Activated T-cell treated with anti-CD3 and anti-CD28 coated beads, Interleukin-2, amount 50 U/mL, for 72 hours (primary cell): ENCODE data around the gene UBAP1. TPM values are rescaled to one million over a fixed set of nuclear protein-coding genes. Genes with fewer than 3 reads are reported as not detected.

Source experiments
- ATAC-seq, 2 donors: fragments of 150-1000 bp; cut with Tn5 transposase; replicated peaks in 1 of 2; 2 replicates each; pipeline ENCODE4 v1.10.0; 2021; ENCODE audit warnings: moderate library complexity in 2 of 2, mild to moderate bottlenecking in 1 of 2
- DNase-seq, 2 donors: peaks; one replicate each; pipeline ENCODE4 v3.0.0; 2021 to 2022; ENCODE audit warnings: mixed read lengths in 1 of 2
- H3K27ac Mint-ChIP-seq: one replicate; pipeline ENCODE4 v1.8.0; 2022; ENCODE audit warnings: mild to moderate bottlenecking, moderate library complexity, mixed read lengths
- H3K27me3 Mint-ChIP-seq: one replicate; pipeline ENCODE4 v1.8.0; 2022; ENCODE audit warnings: low read depth, mixed read lengths
- H3K36me3 Mint-ChIP-seq, 2 donors: one replicate each; pipeline ENCODE4 v1.8.0; 2022; ENCODE audit warnings: mixed read lengths in 2 of 2, mild to moderate bottlenecking in 1 of 2; ENCODE audit not compliant: insufficient read depth in 2 of 2
- H3K4me1 Mint-ChIP-seq: one replicate; pipeline ENCODE4 v1.8.0; 2022; ENCODE audit warnings: low read depth, mixed read lengths
- H3K4me3 Mint-ChIP-seq, 2 donors: one replicate each; pipeline ENCODE4 v1.8.0; 2022; ENCODE audit warnings: mild to moderate bottlenecking in 2 of 2, mixed read lengths in 2 of 2, moderate library complexity in 2 of 2
- H3K9me3 Mint-ChIP-seq, 2 donors: one replicate each; pipeline ENCODE4 v1.8.0; 2022; ENCODE audit warnings: mixed read lengths in 2 of 2
- total RNA-seq, 2 donors: library from RNA; stranded (reverse); gene quantifications; one replicate each; pipeline ENCODE4 v1.2.3, GENCODE V29; 2022

The UBAP1 gene
- total RNA-seq, 2 donors from 2014 or later: 36.4 to 37.5 TPM

GRCh38 chr9:34158362-34158869, 20.4 kb upstream of the UBAP1 start:
- no peak for ATAC-seq
- no peak overlapping the region for H3K27ac Mint-ChIP-seq
- H3K4me3 Mint-ChIP-seq: no peak overlapping the region
- no peaks in the 10 kb centered on the region for H3K27me3 Mint-ChIP-seq
- no peaks in the 10 kb centered on the region for H3K9me3 Mint-ChIP-seq
- no peaks in the 10 kb centered on the region for H3K36me3 Mint-ChIP-seq
- DNase-seq: no peak
- H3K4me1 Mint-ChIP-seq: no peaks in the 10 kb centered on the region

DNA sequence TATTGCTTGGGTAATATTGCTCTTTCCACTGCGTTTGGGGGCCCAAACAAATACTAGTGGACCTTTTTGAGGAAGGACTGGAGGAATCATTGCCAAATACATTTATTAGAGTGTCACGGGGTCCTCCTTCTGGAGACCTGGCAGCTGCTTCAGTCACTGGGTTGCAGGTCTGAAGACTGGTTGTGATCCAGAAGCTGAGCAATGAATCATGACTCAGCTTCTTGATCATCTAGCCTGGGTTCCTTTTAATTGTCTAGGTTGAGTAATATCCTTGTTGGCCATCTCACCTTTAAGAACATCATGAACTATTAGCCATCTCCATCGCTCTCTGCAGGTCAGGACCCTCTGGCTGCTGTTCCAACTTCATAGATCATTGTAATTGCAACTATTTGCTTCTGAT, 15.4 kb upstream of the UBAP1 start:
- H3K36me3 Mint-ChIP-seq: no peaks in the 10 kb centered on the region
- H3K4me3 Mint-ChIP-seq: no peak overlapping the region
- DNase-seq: no peak
- no peaks in the 10 kb centered on the region for H3K4me1 Mint-ChIP-seq
- no peaks in the 10 kb centered on the region for H3K9me3 Mint-ChIP-seq
- ATAC-seq: no peak
- no peak overlapping the region for H3K27ac Mint-ChIP-seq
- no peaks in the 10 kb centered on the region for H3K27me3 Mint-ChIP-seq

- no peak overlapping the region for H3K27ac Mint-ChIP-seq
- no peak overlapping the region for H3K4me3 Mint-ChIP-seq
- no peaks in the 10 kb centered on the region for H3K27me3 Mint-ChIP-seq
- H3K9me3 Mint-ChIP-seq: no peaks in the 10 kb centered on the region
- no peak for ATAC-seq
- no peaks in the 10 kb centered on the region for H3K36me3 Mint-ChIP-seq
- peaks cover 11% of the 10 kb centered on the region for H3K4me1 Mint-ChIP-seq
- no peak for DNase-seq
Measured at GRCh38 chr9:34169125-34169524, 9.7 kb upstream of the UBAP1 start.

DNA sequence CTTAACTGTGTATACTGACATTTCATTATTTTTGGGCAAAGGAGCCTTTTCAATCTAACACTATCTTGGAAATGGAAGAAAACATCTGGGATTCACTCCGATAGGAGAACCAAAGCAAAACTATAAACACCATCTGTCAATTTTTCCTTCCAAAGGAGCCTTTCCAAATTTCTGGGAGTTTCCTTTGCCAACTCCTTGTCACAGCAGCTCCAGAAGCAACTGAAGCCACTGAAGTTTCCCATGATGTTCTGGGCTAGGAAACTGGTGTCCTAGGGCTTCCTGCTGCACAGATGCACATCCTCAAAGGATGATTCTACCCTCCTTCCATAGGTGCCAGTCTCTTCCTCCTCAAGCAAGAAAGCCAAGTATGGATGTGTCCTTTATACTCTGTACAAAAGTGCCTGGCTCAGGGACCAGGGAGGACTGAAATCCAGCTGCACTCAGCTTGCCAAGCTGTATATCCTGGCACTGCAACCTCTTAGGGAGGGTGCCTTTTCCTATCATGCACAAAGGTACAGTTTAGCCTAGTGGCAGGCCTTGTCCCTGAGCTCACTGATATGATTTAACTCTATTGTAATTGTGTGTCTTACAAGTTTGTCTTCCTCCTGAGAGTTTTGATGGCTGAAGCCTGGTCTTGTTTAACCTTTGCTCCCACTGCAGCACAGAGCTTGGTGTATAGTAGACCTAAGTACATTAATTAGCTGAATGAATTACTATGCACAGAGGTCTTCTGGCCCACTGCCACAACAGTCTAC, 8.4 kb upstream of the UBAP1 start:
- H3K36me3 Mint-ChIP-seq: no peaks in the 10 kb centered on the region
- H3K4me3 Mint-ChIP-seq: no peak overlapping the region
- H3K27me3 Mint-ChIP-seq: no peaks in the 10 kb centered on the region
- peaks cover 11% of the 10 kb centered on the region for H3K4me1 Mint-ChIP-seq
- H3K27ac Mint-ChIP-seq: no peak overlapping the region
- ATAC-seq (no peak), DNase-seq (no peak)
- H3K9me3 Mint-ChIP-seq: no peaks in the 10 kb centered on the region

DNA sequence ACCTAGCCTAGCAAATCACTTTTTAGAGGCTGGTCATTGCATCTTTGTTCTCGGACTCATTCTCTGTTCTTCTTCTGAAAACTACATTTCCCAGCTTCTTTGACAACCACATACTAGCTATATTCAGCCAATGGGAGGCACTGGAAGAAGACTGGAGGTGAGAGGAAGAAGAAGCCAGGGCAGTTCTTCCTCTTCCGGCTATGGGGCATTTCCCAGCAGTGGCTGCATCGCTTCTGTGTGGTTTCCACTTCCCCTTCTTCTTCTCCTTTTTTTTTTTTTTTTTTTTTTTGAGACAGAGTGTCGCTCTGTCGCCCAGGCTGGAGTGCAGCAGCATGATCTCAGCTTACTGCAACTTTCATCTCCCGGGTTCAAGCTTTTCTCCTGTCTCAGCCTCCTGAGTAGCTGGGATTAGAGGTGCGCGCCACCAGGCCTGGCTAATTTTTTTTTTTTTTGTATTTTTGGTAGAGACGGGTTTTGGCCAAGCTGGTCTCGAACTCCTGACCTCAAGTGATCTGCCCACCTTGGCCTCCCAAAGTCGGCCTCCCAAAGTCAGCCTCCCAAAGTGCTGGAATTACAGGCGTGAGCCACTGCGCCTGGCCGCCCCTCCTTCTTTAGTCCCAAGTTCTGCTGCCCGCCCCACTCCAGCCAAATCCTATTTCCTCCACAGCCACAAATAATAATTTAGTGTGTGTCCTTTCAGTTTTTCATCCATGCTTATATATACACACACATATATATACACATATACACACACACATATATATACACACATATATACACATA, 6.9 kb upstream of the UBAP1 start:
- no peaks in the 10 kb centered on the region for H3K36me3 Mint-ChIP-seq
- H3K4me1 Mint-ChIP-seq: peaks cover 23% of the 10 kb centered on the region
- DNase-seq: peak; percentile 29 to 30
- peak overlapping the region; percentile 68 to 72 for H3K4me3 Mint-ChIP-seq
- H3K27me3 Mint-ChIP-seq: no peaks in the 10 kb centered on the region
- H3K27ac Mint-ChIP-seq: peak overlapping the region; percentile 94
- no peaks in the 10 kb centered on the region for H3K9me3 Mint-ChIP-seq
- ATAC-seq: peak; percentile 74 to 77

- no peak overlapping the region for H3K27ac Mint-ChIP-seq
- H3K36me3 Mint-ChIP-seq: peaks cover 6 to 12% of the 10 kb centered on the region in 2 donors
- H3K4me1 Mint-ChIP-seq: peaks cover 34% of the 10 kb centered on the region
- H3K9me3 Mint-ChIP-seq: no peaks in the 10 kb centered on the region
- no peak for DNase-seq
- no peaks in the 10 kb centered on the region for H3K27me3 Mint-ChIP-seq
- no peak for ATAC-seq
- no peak overlapping the region for H3K4me3 Mint-ChIP-seq
Measured at GRCh38 chr9:34176089-34176488, 2.8 kb upstream of the UBAP1 start.

DNA sequence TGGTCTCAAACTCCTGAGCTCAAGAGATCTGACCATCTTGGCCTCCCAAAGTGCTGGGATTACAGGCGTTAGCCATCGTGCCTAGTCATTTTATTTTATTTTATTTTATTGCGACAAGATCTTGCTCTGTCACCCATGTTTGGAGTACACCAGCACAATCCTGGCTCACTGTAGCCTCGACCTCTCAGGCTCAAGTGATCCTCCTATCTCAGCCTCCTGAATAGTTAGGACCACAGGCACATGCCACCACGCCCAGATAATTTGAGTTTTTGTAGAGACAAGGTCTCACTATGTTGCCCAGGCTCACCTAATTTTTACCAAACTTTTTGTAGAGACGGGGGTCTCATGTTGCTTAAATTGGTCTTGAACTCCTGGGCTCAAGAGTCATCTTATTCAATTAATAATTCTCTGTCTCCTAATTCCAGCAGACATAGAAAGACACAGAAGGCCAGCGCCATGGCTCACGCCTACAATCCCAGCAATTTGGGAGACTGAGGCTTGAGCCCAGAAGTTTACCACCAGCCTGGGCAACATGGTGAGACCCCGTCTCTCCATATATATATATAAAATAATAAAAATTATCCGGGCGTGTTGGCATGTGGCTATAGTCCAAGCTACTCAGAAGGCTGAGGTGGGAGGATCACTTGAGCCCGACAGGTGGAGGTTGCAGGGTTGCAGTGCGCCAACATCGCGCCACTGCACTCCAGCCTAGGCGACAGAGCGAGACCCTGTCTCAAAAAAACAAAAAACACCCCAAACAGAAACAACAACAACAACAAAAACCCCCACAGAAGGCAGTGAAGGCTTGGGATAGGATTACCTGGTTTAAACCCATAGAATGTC, 1.0 kb upstream of the UBAP1 start:
- Mint-ChIP-seq H3K4me1 (peaks cover 29% of the 10 kb centered on the region), H3K4me3 (peak overlapping the region; percentile 90 to 93), H3K36me3 (peaks cover 6 to 17% of the 10 kb centered on the region in 2 donors), H3K9me3 (no peaks in the 10 kb centered on the region), H3K27me3 (no peaks in the 10 kb centered on the region), H3K27ac (peak overlapping the region; percentile 97)
- ATAC-seq (no peak), DNase-seq (no peak)

GRCh38 chr9:34179213-34180136, 632 bp downstream of the UBAP1 start:
- Mint-ChIP-seq H3K27ac (peak overlapping the region; percentile 97), H3K36me3 (peaks cover 6 to 18% of the 10 kb centered on the region in 2 donors), H3K4me1 (peaks cover 29% of the 10 kb centered on the region), H3K9me3 (no peaks in the 10 kb centered on the region), H3K27me3 (no peaks in the 10 kb centered on the region), H3K4me3 (peak overlapping the region; percentile 90 to 93)
- ATAC-seq (peak; percentile 1 to 10), DNase-seq (no peak)

GRCh38 chr9:34185778-34186551, 7.1 kb downstream of the UBAP1 start:
- peaks cover 0 to 7% of the 10 kb centered on the region in 2 donors for H3K36me3 Mint-ChIP-seq
- peak; percentile 15 to 25 for DNase-seq
- H3K4me3 Mint-ChIP-seq: no peak overlapping the region
- no peaks in the 10 kb centered on the region for H3K27me3 Mint-ChIP-seq
- H3K27ac Mint-ChIP-seq: peak overlapping the region; percentile 38
- ATAC-seq: peak; percentile 98
- peaks cover 41% of the 10 kb centered on the region for H3K4me1 Mint-ChIP-seq
- H3K9me3 Mint-ChIP-seq: no peaks in the 10 kb centered on the region

DNA sequence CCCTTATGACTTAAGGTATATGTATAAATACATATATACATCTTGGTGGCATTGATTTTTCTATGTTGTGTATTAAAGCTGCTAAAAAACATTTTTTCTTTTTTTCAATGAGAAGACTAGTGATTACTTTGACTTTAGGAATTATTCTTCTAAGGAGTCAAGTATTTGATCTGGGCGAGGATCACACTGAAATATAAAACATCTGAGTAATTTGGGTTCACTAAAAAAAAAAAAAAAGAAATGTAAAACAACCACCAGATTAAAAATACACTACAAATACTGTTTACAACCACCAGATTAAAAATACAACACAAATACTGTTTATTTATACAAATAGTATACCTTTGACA, 9.0 kb downstream of the UBAP1 start:
- H3K27ac Mint-ChIP-seq: peak overlapping the region; percentile 73
- no peak for DNase-seq
- no peak overlapping the region for H3K4me3 Mint-ChIP-seq
- no peak for ATAC-seq
- peaks cover 41% of the 10 kb centered on the region for H3K4me1 Mint-ChIP-seq
- H3K9me3 Mint-ChIP-seq: no peaks in the 10 kb centered on the region
- no peaks in the 10 kb centered on the region for H3K27me3 Mint-ChIP-seq
- peaks cover 0 to 1% of the 10 kb centered on the region in 2 donors for H3K36me3 Mint-ChIP-seq

- Mint-ChIP-seq H3K36me3 (no peaks in the 10 kb centered on the region), H3K27me3 (no peaks in the 10 kb centered on the region), H3K4me1 (peaks cover 38% of the 10 kb centered on the region), H3K27ac (peak overlapping the region; percentile 80), H3K9me3 (no peaks in the 10 kb centered on the region), H3K4me3 (no peak overlapping the region)
- DNase-seq (no peak), ATAC-seq (no peak)
Measured at GRCh38 chr9:34190996-34191892, 12.4 kb downstream of the UBAP1 start.
